ENCODE results near the gene CLSTN2. TPM values are rescaled to one million over a fixed set of nuclear protein-coding genes. Genes with fewer than 3 reads are reported as not detected.

The CLSTN2 gene
- total and polyA plus RNA-seq, 2 of the 8 experiments (the other 6 are each of a cell fraction or from before 2014, with no cell fraction given): 0.39 to 0.52 TPM

DNA sequence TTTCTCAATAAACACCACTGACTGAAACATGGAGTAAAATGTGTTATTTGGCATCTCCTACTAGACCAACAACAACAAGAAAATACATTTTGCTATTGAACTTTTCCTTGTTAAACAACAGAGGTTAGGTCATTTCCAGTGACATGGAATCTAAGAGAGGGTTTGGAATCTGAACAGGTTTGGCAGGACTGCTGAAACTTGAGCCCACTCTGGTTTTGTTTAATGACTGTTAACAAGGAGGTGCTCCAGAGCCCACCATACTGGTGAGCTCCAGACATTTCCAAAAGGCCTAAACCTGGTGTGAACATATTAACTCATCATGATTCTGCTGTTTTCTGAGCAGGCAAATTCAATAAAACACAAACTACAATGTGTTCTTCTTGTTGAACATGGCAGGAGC is 412.2 kb downstream of the CLSTN2 start:
- no peaks in the 10 kb centered on the region for H4K20me1 ChIP-seq (replicated peaks in 1 of 2; ENCODE audit: control insufficient read depth in 1 of 2, insufficient read depth in 2 of 2, low read length in 2 of 2)
- no peaks in the 10 kb centered on the region for H3K36me3 ChIP-seq (ENCODE audit: control insufficient read depth in 2 of 4, insufficient read depth in 4 of 4, low read length in 3 of 4)
- no peaks in the 10 kb centered on the region for H3K9me3 ChIP-seq (ENCODE audit: insufficient read depth in 2 of 2, low read depth in 1 of 2, low read length in 1 of 2)
- H3K56ac ChIP-seq (replicated peaks; ENCODE audit: insufficient read length, low read depth, low read length): no peak overlapping the region
- H2AFZ ChIP-seq (ENCODE audit: low read length): no peak overlapping the region
- H3K27me3 ChIP-seq (replicated peaks in 1 of 4; ENCODE audit: control insufficient read depth in 3 of 4, extremely low read depth in 1 of 4, insufficient read depth in 3 of 4, low read length in 3 of 4): no peaks in the 10 kb centered on the region
- H3K4ac ChIP-seq (replicated peaks; ENCODE audit: insufficient read length, low read depth, low read length): no peak overlapping the region
- peaks cover 0 to 10% (median 7%) of the 10 kb centered on the region in 4 experiments; a peak in 3 of 7 replicates for H3K4me1 ChIP-seq (replicated peaks in 1 of 4; ENCODE audit: control insufficient read depth in 3 of 4, insufficient read depth in 4 of 4, low read length in 3 of 4)
- H3K14ac ChIP-seq (ENCODE audit: insufficient read length): no peak overlapping the region
- H3K23ac ChIP-seq (ENCODE audit: insufficient read length): no peak overlapping the region
- no peaks in the 10 kb centered on the region for H3K79me2 ChIP-seq (ENCODE audit: control insufficient read depth in 1 of 2, insufficient read depth in 2 of 2, low read length in 2 of 2)
- no peak overlapping the region for H2BK15ac ChIP-seq (ENCODE audit: low read length)
- no peak overlapping the region for H2BK12ac ChIP-seq (ENCODE audit: low read depth, low read length)
- no peak overlapping the region for H3K4me2 ChIP-seq (ENCODE audit: insufficient read depth in 1 of 2, low read depth in 2 of 2, low read length in 2 of 2)
- H3K23me2 ChIP-seq (ENCODE audit: low read depth, low read length): no peaks in the 10 kb centered on the region
- no peak overlapping the region for H4K91ac ChIP-seq (replicated peaks; ENCODE audit: insufficient read length, low read length)
- FAIRE-seq: no peak
- no peak overlapping the region for H2AK5ac ChIP-seq (ENCODE audit: low read depth, low read length)
- H3K79me1 ChIP-seq (ENCODE audit: low read depth, low read length): no peaks in the 10 kb centered on the region
- DNase-seq (ENCODE audit: low read depth in 1 of 2, low spot score in 2 of 2): no peak
- H4K8ac ChIP-seq (ENCODE audit: extremely low read depth, insufficient read depth, low read length): no peak overlapping the region
- H2BK120ac ChIP-seq (replicated peaks; ENCODE audit: low read depth, low read length): no peak overlapping the region
- ChIA-PET CTCF (ENCODE audit: partially characterized antibody) (no interaction called here), POLR2A (ENCODE audit: partially characterized antibody) (no interaction called here)
- no peak overlapping the region for H4K5ac ChIP-seq (ENCODE audit: insufficient read length, low read depth, low read length)
- no peak overlapping the region for H3K27ac ChIP-seq (ENCODE audit: low read depth, low read length)
- H2BK20ac ChIP-seq (ENCODE audit: low read length): no peak overlapping the region
- no peak overlapping the region for H3K4me3 ChIP-seq (ENCODE audit: extremely low read depth in 1 of 4, insufficient read depth in 2 of 4, low read depth in 3 of 4, low read length in 4 of 4)
- no peak overlapping the region for H3K18ac ChIP-seq (ENCODE audit: extremely low read depth, low read length)
- H2BK5ac ChIP-seq (ENCODE audit: low read depth, low read length): no peak overlapping the region
- no peak overlapping the region for H3K9ac ChIP-seq (replicated peaks in 1 of 4; ENCODE audit: extremely low read depth in 1 of 4, low read depth in 3 of 4, low read length in 3 of 4)
- TF ChIP-seq TBP (IDR thresholded peaks at IDR 0.05; ENCODE audit: low read depth, low read length) (no peak), GABPA (IDR thresholded peaks at IDR 0.05; ENCODE audit: borderline replicate concordance, insufficient read depth, low read length) (no peak), TAF7 (optimal IDR thresholded peaks at IDR 0.05; ENCODE audit: borderline replicate concordance, low read depth, low read length) (no peak), CTBP2 (IDR thresholded peaks at IDR 0.05; ENCODE audit: borderline replicate concordance, insufficient read depth, insufficient read length, low read length) (no peak), NRF1 (IDR thresholded peaks at IDR 0.05; ENCODE audit: low read depth, low read length) (no peak), POU5F1 (IDR thresholded peaks at IDR 0.05; ENCODE audit: low read depth, low read length) (no peak), ZNF274 (IDR thresholded peaks at IDR 0.05; ENCODE audit: borderline replicate concordance, extremely low read depth, low read length) (no peak), EGR1 (IDR thresholded peaks at IDR 0.05; ENCODE audit: borderline replicate concordance, low read depth, low read length) (no peak), KDM5A (IDR thresholded peaks at IDR 0.05; ENCODE audit: low read length) (no peak), SIRT6 (IDR thresholded peaks at IDR 0.05; ENCODE audit: low read length) (no peak), E2F6 (IDR thresholded peaks at IDR 0.05) (no peak)
- TF ChIP-seq, protein P1, sequence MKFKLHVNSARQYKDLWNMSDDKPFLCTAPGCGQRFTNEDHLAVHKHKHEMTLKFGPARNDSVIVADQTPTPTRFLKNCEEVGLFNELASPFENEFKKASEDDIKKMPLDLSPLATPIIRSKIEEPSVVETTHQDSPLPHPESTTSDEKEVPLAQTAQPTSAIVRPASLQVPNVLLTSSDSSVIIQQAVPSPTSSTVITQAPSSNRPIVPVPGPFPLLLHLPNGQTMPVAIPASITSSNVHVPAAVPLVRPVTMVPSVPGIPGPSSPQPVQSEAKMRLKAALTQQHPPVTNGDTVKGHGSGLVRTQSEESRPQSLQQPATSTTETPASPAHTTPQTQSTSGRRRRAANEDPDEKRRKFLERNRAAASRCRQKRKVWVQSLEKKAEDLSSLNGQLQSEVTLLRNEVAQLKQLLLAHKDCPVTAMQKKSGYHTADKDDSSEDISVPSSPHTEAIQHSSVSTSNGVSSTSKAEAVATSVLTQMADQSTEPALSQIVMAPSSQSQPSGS (IDR thresholded peaks at IDR 0.05; ENCODE audit: low read length): no peak

All from H1 (cell line).